HCT116 (cell line): ENCODE results near the gene GDI1. TPM values are rescaled to one million over a fixed set of nuclear protein-coding genes. Genes with fewer than 3 reads are reported as not detected.

Experiments
- ATAC-seq: fragments of 200-7000 bp; cut with Tn5 transposase; 2 replicates; pipeline ENCODE4 v1.9.1; 2020; ENCODE audit warnings: mild to moderate bottlenecking, moderate library complexity
- BruUV-seq: library from RNA; stranded (reverse); fragments of 400-500 nt; replicated peaks from 2 replicates; lab custom pipeline; 2021; lab: Mats Ljungman, UMichigan
- CTCF ChIA-PET: fragments of 300-600 bp; sonication (Branson Sonifier 250); formaldehyde crosslinking; loops from one replicate; lab custom pipeline; 2021; ENCODE audit warnings: antibody characterized with exemption; lab: Charles Lee
- POLR2A ChIA-PET: fragments of 300-600, 350-600 bp; sonication (Branson Sonifier 250); formaldehyde crosslinking; loops from one replicate; lab custom pipeline; 2021; ENCODE audit warnings: antibody characterized with exemption; lab: Charles Lee
- RAD21 ChIA-PET, 2 experiments: fragments of 300-600 bp; sonication (Branson Sonifier 250); formaldehyde crosslinking; loops; one replicate each; lab custom pipeline; 2023; ENCODE audit warnings: low total read pairs in 2 of 2; ENCODE audit not compliant: uncharacterized antibody in 2 of 2, unreplicated experiment in 2 of 2, low non-redundant PET in 1 of 2; lab: Charles Lee
- DNase-seq: peaks from one replicate; pipeline ENCODE4 v3.0.0-alpha.2; 2010; ENCODE audit warnings: low read depth, low spot score
- H2AFZ ChIP-seq: fragments of 200-600 bp; shearing (Covaris generic), sonication (generic); 2 replicates; pipeline ENCODE4 v1.6.1; 2017; ENCODE audit warnings: low read depth, mixed run types, mixed read lengths, antibody characterized with exemption, low read length; ENCODE audit not compliant: poor library complexity, severe bottlenecking
- H3K27ac ChIP-seq: 2 replicates; pipeline ENCODE4 v1.5.1; 2012; ENCODE audit warnings: low read depth, low read length
- H3K27me3 ChIP-seq: fragments of 200-600 bp; sonication (generic); 2 replicates; pipeline ENCODE4 v1.6.1; 2016; ENCODE audit warnings: mixed run types, low read length, mixed read lengths; ENCODE audit not compliant: insufficient read depth
- H3K36me3 ChIP-seq, 2 experiments: fragments of 200-500 bp in 1 of 2; fragments of 200-600 bp in 1 of 2; sonication (Bioruptor generic) in 1 of 2; sonication (generic) in 1 of 2; 2 replicates each; pipeline versions ENCODE4 v1.5.1 to v1.6.1; 2014 to 2016; ENCODE audit warnings: low read length in 2 of 2, inconsistent platforms in 1 of 2, mixed read lengths in 1 of 2, mixed run types in 1 of 2; ENCODE audit not compliant: insufficient read depth in 2 of 2, control insufficient read depth in 1 of 2
- H3K4me1 ChIP-seq, 2 experiments: fragments of 200-600 bp in 1 of 2; sonication (generic) in 1 of 2; 2 replicates each; pipeline versions ENCODE4 v1.5.1 to v1.6.1; 2012 to 2017; ENCODE audit warnings: low read length in 2 of 2, inconsistent platforms in 1 of 2, mild to moderate bottlenecking in 1 of 2, mixed read lengths in 1 of 2, mixed run types in 1 of 2, moderate library complexity in 1 of 2; ENCODE audit not compliant: insufficient read depth in 2 of 2, control insufficient read depth in 1 of 2
- H3K4me2 ChIP-seq: fragments of 200-600 bp; sonication (generic); 2 replicates; pipeline ENCODE4 v1.6.1; 2017; ENCODE audit warnings: mixed run types, low read length, mixed read lengths
- H3K4me3 ChIP-seq, 2 experiments: fragments of 200-600 bp in 1 of 2; sonication (generic) in 1 of 2; replicated peaks in 1 of 2; 2 replicates each; pipeline ENCODE4 v1.5.1; 2011 to 2016; ENCODE audit warnings: low read length in 2 of 2, control low read depth in 1 of 2, low read depth in 1 of 2, mild to moderate bottlenecking in 1 of 2, mixed read lengths in 1 of 2, mixed run types in 1 of 2
- H3K79me2 ChIP-seq: fragments of 200-600 bp; sonication (generic); 2 replicates; pipeline ENCODE4 v1.6.1; 2017; ENCODE audit warnings: mild to moderate bottlenecking, mixed run types, low read length, moderate library complexity, mixed read lengths; ENCODE audit not compliant: insufficient read depth
- H3K9ac ChIP-seq: fragments of 200-600 bp; sonication (generic); 2 replicates; pipeline ENCODE4 v1.6.1; 2016; ENCODE audit warnings: low read length, mixed read lengths
- H3K9me2 ChIP-seq: fragments of 200-600 bp; sonication (generic), shearing (Covaris generic); 2 replicates; pipeline ENCODE4 v1.6.1; 2017; ENCODE audit warnings: mixed run types, mild to moderate bottlenecking, moderate library complexity; ENCODE audit not compliant: insufficient read depth
- H3K9me3 ChIP-seq, 2 experiments: fragments of 200-500 bp in 1 of 2; fragments of 200-600 bp in 1 of 2; sonication (Bioruptor generic) in 1 of 2; sonication (generic) in 1 of 2; 2 replicates each; pipeline ENCODE4 v1.6.1; 2014 to 2017; ENCODE audit warnings: low read length in 2 of 2, mixed read lengths in 2 of 2, inconsistent platforms in 1 of 2, low read depth in 1 of 2, mild to moderate bottlenecking in 1 of 2, mixed run types in 1 of 2, moderate library complexity in 1 of 2; ENCODE audit not compliant: control insufficient read depth in 1 of 2, insufficient read depth in 1 of 2
- H4K20me1 ChIP-seq: fragments of 200-600 bp; sonication (generic), shearing (Covaris generic); 2 replicates; pipeline ENCODE4 v1.6.1; 2017; ENCODE audit warnings: mixed run types, mild to moderate bottlenecking, moderate library complexity; ENCODE audit not compliant: insufficient read depth
- FOSL1 ChIP-seq: IDR thresholded peaks from 2 replicates; pipeline ENCODE4 v1.6.1; 2012; ENCODE audit warnings: low read depth
- POLR2AphosphoS5 ChIP-seq: IDR thresholded peaks from 2 replicates; pipeline ENCODE4 v1.6.1; 2011; ENCODE audit warnings: mild to moderate bottlenecking, low read depth, low read length, moderate library complexity
- SRF ChIP-seq: IDR thresholded peaks from 2 replicates; pipeline ENCODE4 v1.6.1; 2012; ENCODE audit warnings: low read depth
- TCF7L2 ChIP-seq: IDR thresholded peaks from 2 replicates; pipeline ENCODE4 v1.7.0; 2011; ENCODE audit warnings: borderline replicate concordance, inconsistent platforms; ENCODE audit not compliant: insufficient read depth, insufficient read length; ENCODE audit errors: extremely low read depth
- intact Hi-C: fragments of 100-400 bp; cut with micrococcal nuclease; formaldehyde crosslinking; loops from 2 replicates; pipeline ENCODE4 v1.10.0; 2022
- total RNA-seq: library from RNA; stranded (reverse); gene quantifications from one replicate; pipeline ENCODE4 v1.2.1, GENCODE V29; 2021; ENCODE audit not compliant: unreplicated experiment
- TF ChIP-seq, protein P1 (sequence below), 3 experiments: fragments of 200-600 bp in 1 of 3; sonication (generic) in 1 of 3; IDR thresholded peaks in 2 of 3; conservative IDR thresholded peaks in 1 of 3; 2 replicates each; pipeline ENCODE4 v1.5.1; 2012 to 2017; ENCODE audit warnings: low read depth in 2 of 3, low read length in 2 of 3, antibody characterized with exemption in 1 of 3, borderline replicate concordance in 1 of 3, control low read depth in 1 of 3, mild to moderate bottlenecking in 1 of 3, mixed read lengths in 1 of 3, mixed run types in 1 of 3, moderate library complexity in 1 of 3; ENCODE audit not compliant: insufficient read depth in 1 of 3

The GDI1 gene
- total RNA-seq, 1 experiment from 2014 or later: 122 TPM

DNA sequence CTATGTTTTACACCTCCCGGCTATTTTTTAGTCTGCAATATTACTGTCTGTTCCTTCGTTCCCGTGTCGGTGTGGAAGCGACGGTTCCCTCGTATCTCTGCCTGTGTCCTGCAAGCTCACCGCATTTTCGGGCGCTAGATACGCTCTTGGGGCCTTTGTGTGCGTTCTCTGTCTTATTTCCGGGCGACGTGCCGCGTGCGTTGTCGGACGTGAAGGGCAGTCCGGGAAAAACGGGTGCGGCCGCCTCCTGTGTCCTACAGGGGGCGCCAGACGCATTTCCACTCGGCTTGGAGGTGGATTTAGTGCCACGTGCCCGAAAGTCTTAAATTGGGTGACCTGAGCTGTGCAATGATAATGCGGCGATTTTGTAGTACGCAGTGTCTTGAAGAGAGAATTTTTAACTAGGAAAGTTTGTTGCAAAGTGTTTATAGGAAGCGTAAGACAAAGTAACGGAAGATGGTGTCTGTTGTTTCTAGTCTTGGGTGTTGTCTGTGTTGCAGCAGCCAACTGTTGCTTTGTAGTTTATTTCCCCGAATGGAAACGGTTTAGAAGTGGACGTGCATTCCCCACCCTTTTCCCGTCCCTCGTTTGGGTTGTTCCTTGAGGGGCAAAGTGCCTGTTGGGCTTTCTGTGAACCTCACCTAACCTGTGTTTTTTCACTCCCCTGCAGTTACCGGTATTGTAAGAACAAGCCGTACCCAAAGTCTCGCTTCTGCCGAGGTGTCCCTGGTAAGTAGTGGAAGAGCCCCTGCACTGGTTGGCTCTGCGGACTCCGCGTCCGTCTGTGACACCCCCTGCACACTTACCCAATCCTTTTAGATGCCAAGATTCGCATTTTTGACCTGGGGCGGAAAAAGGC is 38.1 kb upstream of the GDI1 start:
- CTCF ChIA-PET: interaction anchor here (1.2 kb wide), 1 partner anchor 26 kb away, joined by 6 read pairs; no protein-coding TSS in a partner anchor
- H3K79me2 ChIP-seq: peaks cover 19% of the 10 kb centered on the region
- intact Hi-C loops: loop anchor here (10.0 kb wide), 1 partner anchor 424 kb away; the partner anchor contains the start of genes HCFC1 and TMEM187

More for the DNA sequence above, 38.1 kb upstream of the GDI1 start:
- H2AFZ ChIP-seq: no peak overlapping the region
- peaks cover 0 to 23% of the 10 kb centered on the region in 2 experiments; a peak in 2 of 4 replicates for H3K4me1 ChIP-seq
- H3K9me3 ChIP-seq: no peaks in the 10 kb centered on the region
- peak; percentile 5; the same call in 1 of the 2 replicates for ATAC-seq
- BruUV-seq: TSS peak; percentile 81
- TF ChIP-seq SRF (no peak), POLR2AphosphoS5 (no peak), FOSL1 (no peak), TCF7L2 (no peak)
- TF ChIP-seq, protein P1, sequence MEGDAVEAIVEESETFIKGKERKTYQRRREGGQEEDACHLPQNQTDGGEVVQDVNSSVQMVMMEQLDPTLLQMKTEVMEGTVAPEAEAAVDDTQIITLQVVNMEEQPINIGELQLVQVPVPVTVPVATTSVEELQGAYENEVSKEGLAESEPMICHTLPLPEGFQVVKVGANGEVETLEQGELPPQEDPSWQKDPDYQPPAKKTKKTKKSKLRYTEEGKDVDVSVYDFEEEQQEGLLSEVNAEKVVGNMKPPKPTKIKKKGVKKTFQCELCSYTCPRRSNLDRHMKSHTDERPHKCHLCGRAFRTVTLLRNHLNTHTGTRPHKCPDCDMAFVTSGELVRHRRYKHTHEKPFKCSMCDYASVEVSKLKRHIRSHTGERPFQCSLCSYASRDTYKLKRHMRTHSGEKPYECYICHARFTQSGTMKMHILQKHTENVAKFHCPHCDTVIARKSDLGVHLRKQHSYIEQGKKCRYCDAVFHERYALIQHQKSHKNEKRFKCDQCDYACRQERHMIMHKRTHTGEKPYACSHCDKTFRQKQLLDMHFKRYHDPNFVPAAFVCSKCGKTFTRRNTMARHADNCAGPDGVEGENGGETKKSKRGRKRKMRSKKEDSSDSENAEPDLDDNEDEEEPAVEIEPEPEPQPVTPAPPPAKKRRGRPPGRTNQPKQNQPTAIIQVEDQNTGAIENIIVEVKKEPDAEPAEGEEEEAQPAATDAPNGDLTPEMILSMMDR (IDR thresholded peaks at IDR 0.05 in 2 of 3, conservative IDR thresholded peaks at IDR 0.05 in 1 of 3; ENCODE audit: borderline replicate concordance in 1 of 3, insufficient read depth in 1 of 3, low read depth in 2 of 3, low read length in 2 of 3): peak in 2 of 3 experiments; percentile 61 to 64; a peak in 4 of 6 replicates
- H3K36me3 ChIP-seq: peaks cover 0 to 27% of the 10 kb centered on the region in 2 experiments; a peak in 1 of 4 replicates
- H3K27ac ChIP-seq: peak overlapping the region; percentile 92
- RAD21 ChIA-PET: no interaction called here
- H3K4me2 ChIP-seq: peak overlapping the region; percentile 85
- POLR2A ChIA-PET: interaction anchor here (1.0 to 2.8 kb wide), 9 partner anchors 10 to 92 kb away, joined by 3 to 13 read pairs (median 9); partner anchors contain the start of genes DNASE1L1, SLC10A3 and TAFAZZIN
- DNase-seq: no peak
- H4K20me1 ChIP-seq: no peaks in the 10 kb centered on the region
- no peaks in the 10 kb centered on the region for H3K9me2 ChIP-seq
- H3K27me3 ChIP-seq: no peaks in the 10 kb centered on the region
- H3K4me3 ChIP-seq: peak overlapping the region; percentile 84
- H3K9ac ChIP-seq: peak overlapping the region; percentile 97
